ENCODE measurements around the gene NELL1. TPM values are rescaled to one million over a fixed set of nuclear protein-coding genes. Genes with fewer than 3 reads are reported as not detected.

NELL1 gene
- total RNA-seq, 1 experiment from 2014 or later: not detected

DNA sequence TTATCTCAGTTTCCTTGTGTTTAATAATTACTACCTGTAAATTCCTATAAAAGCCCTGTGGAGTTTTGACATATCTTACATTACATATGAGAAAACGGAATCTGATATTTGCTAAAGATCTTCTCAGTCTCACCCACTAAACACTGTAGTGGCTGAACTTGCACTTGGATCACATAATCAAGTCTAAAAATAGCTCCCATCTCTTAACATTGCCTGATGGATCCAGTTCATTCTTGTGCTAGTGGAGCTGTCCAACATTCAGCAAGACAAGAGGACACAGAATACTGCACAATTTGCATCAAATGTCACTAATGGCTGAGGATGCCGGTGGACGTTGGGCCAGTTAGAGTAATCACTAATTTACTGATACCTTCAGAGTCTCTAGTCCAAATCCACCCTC lies 953.6 kb downstream of the NELL1 start:
- ATAC-seq (no peak), DNase-seq (ENCODE audit: low read depth, low spot score) (no peak)
- H3K4me1 ChIP-seq (ENCODE audit: control insufficient read depth, insufficient read depth, low read length): no peaks in the 10 kb centered on the region
- no peaks in the 10 kb centered on the region for H3K27me3 ChIP-seq (ENCODE audit: control insufficient read depth, insufficient read depth, low read length)
- no peaks in the 10 kb centered on the region for H3K9me3 ChIP-seq (ENCODE audit: control insufficient read depth, insufficient read depth, low read depth, low read length)
- TF ChIP-seq, protein P1, sequence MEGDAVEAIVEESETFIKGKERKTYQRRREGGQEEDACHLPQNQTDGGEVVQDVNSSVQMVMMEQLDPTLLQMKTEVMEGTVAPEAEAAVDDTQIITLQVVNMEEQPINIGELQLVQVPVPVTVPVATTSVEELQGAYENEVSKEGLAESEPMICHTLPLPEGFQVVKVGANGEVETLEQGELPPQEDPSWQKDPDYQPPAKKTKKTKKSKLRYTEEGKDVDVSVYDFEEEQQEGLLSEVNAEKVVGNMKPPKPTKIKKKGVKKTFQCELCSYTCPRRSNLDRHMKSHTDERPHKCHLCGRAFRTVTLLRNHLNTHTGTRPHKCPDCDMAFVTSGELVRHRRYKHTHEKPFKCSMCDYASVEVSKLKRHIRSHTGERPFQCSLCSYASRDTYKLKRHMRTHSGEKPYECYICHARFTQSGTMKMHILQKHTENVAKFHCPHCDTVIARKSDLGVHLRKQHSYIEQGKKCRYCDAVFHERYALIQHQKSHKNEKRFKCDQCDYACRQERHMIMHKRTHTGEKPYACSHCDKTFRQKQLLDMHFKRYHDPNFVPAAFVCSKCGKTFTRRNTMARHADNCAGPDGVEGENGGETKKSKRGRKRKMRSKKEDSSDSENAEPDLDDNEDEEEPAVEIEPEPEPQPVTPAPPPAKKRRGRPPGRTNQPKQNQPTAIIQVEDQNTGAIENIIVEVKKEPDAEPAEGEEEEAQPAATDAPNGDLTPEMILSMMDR (IDR thresholded peaks at IDR 0.05): no peak
- TF ChIP-seq, protein P2, sequence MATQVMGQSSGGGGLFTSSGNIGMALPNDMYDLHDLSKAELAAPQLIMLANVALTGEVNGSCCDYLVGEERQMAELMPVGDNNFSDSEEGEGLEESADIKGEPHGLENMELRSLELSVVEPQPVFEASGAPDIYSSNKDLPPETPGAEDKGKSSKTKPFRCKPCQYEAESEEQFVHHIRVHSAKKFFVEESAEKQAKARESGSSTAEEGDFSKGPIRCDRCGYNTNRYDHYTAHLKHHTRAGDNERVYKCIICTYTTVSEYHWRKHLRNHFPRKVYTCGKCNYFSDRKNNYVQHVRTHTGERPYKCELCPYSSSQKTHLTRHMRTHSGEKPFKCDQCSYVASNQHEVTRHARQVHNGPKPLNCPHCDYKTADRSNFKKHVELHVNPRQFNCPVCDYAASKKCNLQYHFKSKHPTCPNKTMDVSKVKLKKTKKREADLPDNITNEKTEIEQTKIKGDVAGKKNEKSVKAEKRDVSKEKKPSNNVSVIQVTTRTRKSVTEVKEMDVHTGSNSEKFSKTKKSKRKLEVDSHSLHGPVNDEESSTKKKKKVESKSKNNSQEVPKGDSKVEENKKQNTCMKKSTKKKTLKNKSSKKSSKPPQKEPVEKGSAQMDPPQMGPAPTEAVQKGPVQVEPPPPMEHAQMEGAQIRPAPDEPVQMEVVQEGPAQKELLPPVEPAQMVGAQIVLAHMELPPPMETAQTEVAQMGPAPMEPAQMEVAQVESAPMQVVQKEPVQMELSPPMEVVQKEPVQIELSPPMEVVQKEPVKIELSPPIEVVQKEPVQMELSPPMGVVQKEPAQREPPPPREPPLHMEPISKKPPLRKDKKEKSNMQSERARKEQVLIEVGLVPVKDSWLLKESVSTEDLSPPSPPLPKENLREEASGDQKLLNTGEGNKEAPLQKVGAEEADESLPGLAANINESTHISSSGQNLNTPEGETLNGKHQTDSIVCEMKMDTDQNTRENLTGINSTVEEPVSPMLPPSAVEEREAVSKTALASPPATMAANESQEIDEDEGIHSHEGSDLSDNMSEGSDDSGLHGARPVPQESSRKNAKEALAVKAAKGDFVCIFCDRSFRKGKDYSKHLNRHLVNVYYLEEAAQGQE (IDR thresholded peaks at IDR 0.05; ENCODE audit: insufficient read depth in 1 of 2, low read depth in 2 of 2, low read length in 1 of 2): peak; percentile 38 to 40; a peak in 1 of 4 replicates
- in situ Hi-C loops (cut with HindIII; ENCODE audit: low pct_unique_long_range_greater_than_20kb, low sequenced_read_pairs): no loop called here
- H3K4me3 ChIP-seq (ENCODE audit: low read depth in 2 of 2, low read length in 2 of 2): no peak overlapping the region
- no peak overlapping the region for H3K27ac ChIP-seq (ENCODE audit: low read length)
- CTCF ChIA-PET: no interaction called here
- BruUV-seq (replicated peaks): no TSS peak
- no peaks in the 10 kb centered on the region; the same call in 1 of the 2 replicates for H3K36me3 ChIP-seq (ENCODE audit: control insufficient read depth, insufficient read depth, low read length)
- POLR2A ChIA-PET: interaction anchor here (0.7 kb wide), 1 partner anchor 1003 kb away, joined by 3 read pairs; no protein-coding TSS in a partner anchor
- intact Hi-C loops (cut with micrococcal nuclease; ENCODE audit: unreplicated experiment): no loop called here

Other genes starting within 250 kb of the NELL1 start
- not detected for gene SLC6A5, start 70.0 kb upstream of the NELL1 start, total RNA-seq (2021; ENCODE audit: unreplicated experiment)